Activated T-helper 17 cell treated with anti-CD3 and anti-CD28 coated beads, Interleukin-2, amount 50 U/mL, for 72 hours (primary cell): Measurements from ENCODE around the gene GGACT. TPM values are rescaled to one million over a fixed set of nuclear protein-coding genes. Genes with fewer than 3 reads are reported as not detected.

Experiments
- ATAC-seq: fragments of 150-1000 bp; cut with Tn5 transposase; replicated peaks from 2 replicates; pipeline ENCODE4 v1.10.0; 2021; ENCODE audit warnings: mild to moderate bottlenecking, moderate library complexity
- H3K27ac Mint-ChIP-seq: one replicate; pipeline ENCODE4 v1.8.0; 2022; ENCODE audit warnings: mixed read lengths
- H3K27me3 Mint-ChIP-seq: one replicate; pipeline ENCODE4 v1.8.0; 2022; ENCODE audit warnings: mixed read lengths
- H3K36me3 Mint-ChIP-seq: one replicate; pipeline ENCODE4 v1.8.0; 2022; ENCODE audit warnings: low read depth, mild to moderate bottlenecking, mixed read lengths
- H3K4me1 Mint-ChIP-seq: one replicate; pipeline ENCODE4 v1.8.0; 2022; ENCODE audit warnings: mixed read lengths
- H3K4me3 Mint-ChIP-seq: one replicate; pipeline ENCODE4 v1.8.0; 2022; ENCODE audit warnings: mild to moderate bottlenecking, mixed read lengths
- H3K9me3 Mint-ChIP-seq: one replicate; pipeline ENCODE4 v1.8.0; 2022; ENCODE audit warnings: mixed read lengths
- total RNA-seq, 2 donors: library from RNA; stranded (reverse); gene quantifications; one replicate each; pipeline ENCODE4 v1.2.3, GENCODE V29; 2022

The GGACT gene
- total RNA-seq, 2 donors from 2014 or later: 1.2 to 1.7 TPM

DNA sequence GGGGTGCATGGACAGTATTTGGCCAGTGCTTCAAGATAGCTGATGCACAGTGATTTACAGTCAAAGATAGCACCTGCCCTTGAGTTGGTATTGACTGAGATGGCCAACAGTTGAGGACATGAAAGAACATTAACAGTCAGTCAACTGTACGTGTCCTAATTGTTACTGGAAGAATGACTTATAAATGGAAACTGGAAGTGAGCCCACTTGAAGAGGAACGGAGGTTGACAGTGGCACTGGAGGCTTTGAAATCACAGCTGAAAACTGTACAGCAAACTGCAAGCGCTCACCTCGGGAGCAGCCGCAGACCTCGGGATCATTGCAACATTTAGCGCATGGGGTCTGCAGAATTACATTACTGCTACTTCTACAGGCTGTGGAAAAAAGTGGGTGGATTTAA, 77.1 kb downstream of the GGACT start:
- H3K27ac Mint-ChIP-seq: no peak overlapping the region
- no peaks in the 10 kb centered on the region for H3K9me3 Mint-ChIP-seq
- ATAC-seq: no peak
- H3K4me3 Mint-ChIP-seq: no peak overlapping the region
- H3K36me3 Mint-ChIP-seq: no peaks in the 10 kb centered on the region
- H3K27me3 Mint-ChIP-seq: peaks cover 8% of the 10 kb centered on the region
- H3K4me1 Mint-ChIP-seq: peaks cover 5% of the 10 kb centered on the region

GRCh38 chr13:100510208-100510957, 78.2 kb downstream of the GGACT start:
- Mint-ChIP-seq H3K27ac (no peak overlapping the region), H3K36me3 (no peaks in the 10 kb centered on the region), H3K4me3 (no peak overlapping the region), H3K9me3 (no peaks in the 10 kb centered on the region), H3K4me1 (peaks cover 13% of the 10 kb centered on the region), H3K27me3 (peaks cover 7% of the 10 kb centered on the region)
- ATAC-seq: no peak

DNA sequence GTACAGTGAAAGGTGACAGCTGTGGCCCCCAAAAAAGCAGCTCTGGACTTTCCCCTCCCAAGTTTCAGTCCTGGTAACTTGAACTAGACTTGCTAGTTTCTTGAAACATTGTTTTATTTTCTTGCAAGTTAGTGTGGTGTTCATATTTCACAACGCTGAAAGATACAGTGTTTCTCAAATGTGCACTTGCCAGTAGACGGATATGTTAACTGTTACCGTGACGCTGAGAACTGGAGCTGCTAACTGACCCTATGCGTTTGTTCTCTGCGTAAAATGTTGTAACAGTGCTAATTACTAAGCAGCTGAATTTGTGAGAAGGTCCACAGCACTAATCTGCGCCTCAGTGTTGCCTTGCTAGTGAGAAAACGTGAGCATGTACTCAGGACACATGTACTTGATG, 79.6 kb downstream of the GGACT start:
- peaks cover 13% of the 10 kb centered on the region for H3K4me1 Mint-ChIP-seq

GRCh38 chr13:100508455-100508854, 80.1 kb downstream of the GGACT start:
- Mint-ChIP-seq H3K4me1 (peaks cover 13% of the 10 kb centered on the region), H3K27ac (no peak overlapping the region), H3K4me3 (no peak overlapping the region), H3K36me3 (no peaks in the 10 kb centered on the region), H3K9me3 (no peaks in the 10 kb centered on the region), H3K27me3 (peaks cover 3% of the 10 kb centered on the region)
- no peak for ATAC-seq

More for the DNA sequence above, 79.6 kb downstream of the GGACT start:
- peaks cover 3% of the 10 kb centered on the region for H3K27me3 Mint-ChIP-seq
- ATAC-seq: no peak
- H3K36me3 Mint-ChIP-seq: no peaks in the 10 kb centered on the region
- no peak overlapping the region for H3K27ac Mint-ChIP-seq
- H3K9me3 Mint-ChIP-seq: no peaks in the 10 kb centered on the region
- H3K4me3 Mint-ChIP-seq: no peak overlapping the region

DNA sequence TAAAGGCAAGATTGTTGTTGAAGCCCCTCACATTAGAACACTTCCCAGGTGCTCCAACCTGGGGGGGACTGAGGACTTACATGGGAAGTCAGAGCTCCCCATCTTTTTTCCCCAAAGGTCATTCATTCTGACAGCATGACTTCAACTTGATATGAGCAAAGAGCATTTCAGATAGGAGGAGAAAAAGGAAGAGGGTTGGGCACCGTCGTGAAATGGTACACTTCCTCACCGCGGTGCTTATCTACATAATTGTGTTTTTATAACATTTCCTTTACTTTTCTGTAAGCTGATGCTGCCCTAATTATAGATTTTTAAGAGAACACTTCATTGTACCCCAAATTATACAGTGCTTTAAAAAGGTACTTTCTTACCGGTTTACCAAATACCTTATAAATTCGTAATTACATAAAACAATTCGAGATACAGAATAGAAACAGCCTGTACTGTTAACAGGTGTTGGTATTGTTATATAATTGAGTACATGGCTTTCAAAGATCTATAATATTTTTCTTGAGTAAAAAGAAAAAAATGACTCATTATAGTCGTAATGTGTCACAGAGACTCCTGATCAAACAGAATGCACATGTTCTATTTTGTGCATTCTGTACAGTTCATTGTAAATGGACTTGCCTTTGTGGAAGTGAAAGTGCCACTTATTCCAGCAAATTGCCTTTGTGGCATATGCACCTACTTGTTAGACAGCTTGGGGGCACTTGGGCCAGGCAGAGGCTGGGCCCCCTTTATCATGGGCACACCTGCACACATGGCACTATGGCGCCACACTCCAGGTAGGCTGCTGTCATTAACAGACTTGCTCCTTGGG, 81.8 kb downstream of the GGACT start:
- Mint-ChIP-seq H3K27me3 (peaks cover 9% of the 10 kb centered on the region), H3K27ac (peak overlapping the region; percentile 46)

GRCh38 chr13:100506154-100506553, 82.4 kb downstream of the GGACT start:
- Mint-ChIP-seq H3K4me3 (peak overlapping the region; percentile 64), H3K4me1 (peaks cover 19% of the 10 kb centered on the region), H3K36me3 (no peaks in the 10 kb centered on the region), H3K9me3 (no peaks in the 10 kb centered on the region), H3K27ac (peak overlapping the region; percentile 46), H3K27me3 (peaks cover 9% of the 10 kb centered on the region)
- ATAC-seq: peak; percentile 90

More for the DNA sequence above, 81.8 kb downstream of the GGACT start:
- no peaks in the 10 kb centered on the region for H3K36me3 Mint-ChIP-seq
- peak overlapping the region; percentile 64 for H3K4me3 Mint-ChIP-seq
- H3K9me3 Mint-ChIP-seq: no peaks in the 10 kb centered on the region
- peaks cover 19% of the 10 kb centered on the region for H3K4me1 Mint-ChIP-seq
- peak; percentile 74 for ATAC-seq

GRCh38 chr13:100503622-100504021, 85.0 kb downstream of the GGACT start:
- Mint-ChIP-seq H3K4me3 (no peak overlapping the region), H3K27ac (no peak overlapping the region), H3K9me3 (no peaks in the 10 kb centered on the region), H3K4me1 (peaks cover 19% of the 10 kb centered on the region), H3K27me3 (peaks cover 5% of the 10 kb centered on the region), H3K36me3 (no peaks in the 10 kb centered on the region)
- no peak for ATAC-seq

DNA sequence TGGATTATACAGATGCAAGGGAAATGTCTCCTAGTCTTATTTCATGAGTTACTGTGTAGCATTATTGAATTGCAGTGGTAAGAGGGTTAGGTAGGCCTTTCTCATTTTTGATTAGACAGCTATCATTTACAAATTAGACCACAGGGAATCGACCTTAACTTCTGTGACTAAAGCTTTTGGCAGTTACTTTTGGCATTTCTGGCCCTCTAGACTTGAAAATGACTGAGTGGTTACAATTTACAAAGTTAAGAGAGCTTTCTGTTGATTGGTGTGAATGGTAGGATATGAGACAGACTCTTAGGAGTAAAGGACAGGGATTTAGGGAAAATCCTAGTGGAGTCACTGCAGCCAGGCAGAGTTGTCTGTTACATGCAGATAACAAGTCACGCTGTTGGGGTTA, 86.1 kb downstream of the GGACT start:
- Mint-ChIP-seq H3K4me3 (no peak overlapping the region), H3K4me1 (peaks cover 19% of the 10 kb centered on the region), H3K27me3 (peaks cover 5% of the 10 kb centered on the region), H3K9me3 (no peaks in the 10 kb centered on the region), H3K36me3 (no peaks in the 10 kb centered on the region), H3K27ac (no peak overlapping the region)
- no peak for ATAC-seq

- Mint-ChIP-seq H3K4me1 (peaks cover under 1% of the 10 kb centered on the region), H3K27ac (no peak overlapping the region), H3K36me3 (no peaks in the 10 kb centered on the region), H3K9me3 (no peaks in the 10 kb centered on the region), H3K27me3 (peaks cover under 1% of the 10 kb centered on the region), H3K4me3 (no peak overlapping the region)
- ATAC-seq: no peak
Observed at GRCh38 chr13:100497389-100497788, 91.2 kb downstream of the GGACT start.

DNA sequence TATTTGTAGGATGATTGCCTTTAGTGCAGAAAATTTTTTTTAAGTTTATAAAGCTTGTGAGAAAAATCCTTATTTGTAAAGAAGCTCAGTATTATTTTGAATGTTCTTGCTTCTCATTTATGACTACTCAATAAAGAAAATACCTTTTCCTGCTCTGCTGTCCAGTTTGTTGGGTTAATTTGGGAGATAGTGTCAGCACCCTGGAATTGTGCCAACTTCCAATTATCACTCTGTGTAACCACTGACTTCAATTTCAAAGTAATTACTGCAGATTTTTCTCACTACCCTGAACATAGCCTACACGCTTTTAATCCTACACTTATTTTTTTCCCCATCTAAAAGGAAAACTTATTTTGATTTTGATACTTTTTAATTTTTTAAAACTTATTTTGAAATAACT, 93.1 kb downstream of the GGACT start:
- no peak overlapping the region for H3K4me3 Mint-ChIP-seq
- H3K36me3 Mint-ChIP-seq: no peaks in the 10 kb centered on the region
- H3K27me3 Mint-ChIP-seq: no peaks in the 10 kb centered on the region
- no peak for ATAC-seq
- no peaks in the 10 kb centered on the region for H3K4me1 Mint-ChIP-seq
- H3K27ac Mint-ChIP-seq: no peak overlapping the region
- H3K9me3 Mint-ChIP-seq: no peaks in the 10 kb centered on the region

GRCh38 chr13:100493418-100493817, 95.2 kb downstream of the GGACT start:
- no peaks in the 10 kb centered on the region for H3K27me3 Mint-ChIP-seq
- H3K36me3 Mint-ChIP-seq: no peaks in the 10 kb centered on the region
- no peak overlapping the region for H3K27ac Mint-ChIP-seq
- H3K9me3 Mint-ChIP-seq: no peaks in the 10 kb centered on the region
- no peak overlapping the region for H3K4me3 Mint-ChIP-seq
- ATAC-seq: no peak
- H3K4me1 Mint-ChIP-seq: no peaks in the 10 kb centered on the region

DNA sequence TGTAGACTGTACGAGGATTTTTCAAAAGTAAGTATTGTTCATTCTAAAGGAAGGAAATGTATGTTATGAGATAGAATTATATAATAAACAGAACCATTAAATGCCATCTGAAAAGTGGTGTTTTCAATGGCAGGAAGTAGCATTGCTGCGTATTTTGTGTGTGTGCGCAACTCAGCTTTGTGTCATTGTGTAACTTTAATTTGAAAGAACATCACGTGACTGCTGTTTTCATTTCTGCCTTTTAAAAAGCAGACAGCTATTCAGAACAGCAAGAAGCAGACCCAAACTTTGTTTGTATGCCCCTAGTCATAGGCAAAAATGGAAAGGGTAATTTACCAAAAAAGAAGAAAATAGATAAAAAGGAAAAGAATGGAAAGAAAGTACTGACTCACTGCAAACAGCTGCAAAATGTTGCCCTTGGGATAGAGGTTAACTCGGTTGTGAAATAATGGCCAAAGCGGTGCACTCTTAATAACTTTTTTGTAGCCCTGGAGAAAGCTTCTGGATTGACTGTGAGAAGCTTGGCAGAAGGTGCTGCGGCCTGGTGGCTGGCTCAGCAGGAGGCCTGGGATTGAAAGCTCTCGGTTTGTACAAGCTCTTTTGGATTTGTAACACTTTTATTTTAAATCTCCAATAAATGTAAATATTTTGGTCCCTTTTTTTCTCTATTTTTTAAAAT, 97.3 kb downstream of the GGACT start:
- Mint-ChIP-seq H3K36me3 (no peaks in the 10 kb centered on the region), H3K27ac (no peak overlapping the region), H3K9me3 (no peaks in the 10 kb centered on the region), H3K4me3 (no peak overlapping the region), H3K4me1 (no peaks in the 10 kb centered on the region), H3K27me3 (no peaks in the 10 kb centered on the region)
- no peak for ATAC-seq

DNA sequence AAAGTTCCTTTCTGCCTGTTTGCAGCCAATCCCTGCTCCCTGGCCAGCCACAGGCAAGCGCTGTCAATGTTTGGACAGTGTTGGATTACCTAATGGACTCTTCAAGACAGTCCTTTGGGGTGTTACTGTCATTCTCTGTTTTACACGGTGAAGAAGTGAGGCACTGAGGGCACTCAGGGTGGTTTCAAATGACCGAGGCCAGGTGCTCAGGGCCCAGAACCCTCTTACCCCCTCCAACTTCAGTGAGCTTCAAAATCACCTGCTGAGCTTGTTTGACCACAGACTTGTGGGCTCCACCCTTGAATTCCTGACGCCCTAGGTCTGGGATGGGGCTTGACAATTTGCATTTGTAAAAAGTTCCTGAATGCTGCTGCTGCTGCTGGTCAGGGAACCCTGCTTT, 97.9 kb downstream of the GGACT start:
- Mint-ChIP-seq H3K4me1 (no peaks in the 10 kb centered on the region), H3K27me3 (no peaks in the 10 kb centered on the region), H3K4me3 (no peak overlapping the region), H3K9me3 (no peaks in the 10 kb centered on the region), H3K27ac (no peak overlapping the region), H3K36me3 (no peaks in the 10 kb centered on the region)
- no peak for ATAC-seq

DNA sequence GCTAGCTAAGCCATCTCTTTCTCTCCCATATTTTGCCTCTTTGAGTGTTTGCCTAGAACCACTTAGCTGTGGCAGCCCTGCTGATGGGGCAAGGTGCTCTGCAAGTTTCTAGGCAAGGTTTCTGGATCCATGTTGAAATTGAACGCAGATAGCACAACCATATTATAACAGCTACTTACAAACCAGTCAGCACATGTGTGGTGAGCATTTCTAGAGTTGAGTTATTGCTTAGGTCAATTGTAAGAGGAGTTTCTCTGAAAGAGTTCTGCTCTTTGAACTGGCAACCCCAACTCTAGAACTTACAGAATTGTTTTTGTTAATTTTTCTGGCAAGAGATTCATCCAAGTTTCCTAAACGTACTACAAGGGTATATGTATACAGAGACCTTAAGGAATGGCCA, 103.3 kb downstream of the GGACT start:
- H3K36me3 Mint-ChIP-seq: no peaks in the 10 kb centered on the region
- no peaks in the 10 kb centered on the region for H3K9me3 Mint-ChIP-seq
- no peak overlapping the region for H3K4me3 Mint-ChIP-seq
- H3K4me1 Mint-ChIP-seq: peaks cover 3% of the 10 kb centered on the region
- ATAC-seq: no peak
- no peak overlapping the region for H3K27ac Mint-ChIP-seq
- H3K27me3 Mint-ChIP-seq: no peaks in the 10 kb centered on the region
